ENCODE results near the gene AFF1.

Gene AFF1

GRCh38 chr4:86908251-86908657 lies 26.6 kb upstream of the AFF1 start:
- WGBS (ENCODE audit: insufficient coverage, insufficient read length) = 100% methylated on average over 1 of the region's 2 CpGs
- Histone ChIP-seq H3K27ac (ENCODE audit: low read length) (no peak overlapping the region), H3K27me3 (ENCODE audit: control insufficient read depth, insufficient read depth, low read length) (no peaks in the 10 kb centered on the region), H3K9me3 (ENCODE audit: control insufficient read depth, insufficient read depth, low read length) (no peaks in the 10 kb centered on the region), H3K4me1 (ENCODE audit: control insufficient read depth, insufficient read depth, low read length) (no peaks in the 10 kb centered on the region), H3K36me3 (ENCODE audit: control insufficient read depth, insufficient read depth, low read length) (no peaks in the 10 kb centered on the region), H3K4me3 (ENCODE audit: low read length) (no peak overlapping the region)
- DNase-seq (ENCODE audit: low read depth, low spot score) = no peak

- no peaks in the 10 kb centered on the region for H3K9me3 ChIP-seq (ENCODE audit: control insufficient read depth, insufficient read depth, low read length)
- H3K27me3 ChIP-seq (ENCODE audit: control insufficient read depth, insufficient read depth, low read length) = no peaks in the 10 kb centered on the region
- no peak overlapping the region for H3K27ac ChIP-seq (ENCODE audit: low read length)
- WGBS (ENCODE audit: insufficient coverage, insufficient read length) = no CpG with 5 or more reads among the region's 8 CpGs
- DNase-seq (ENCODE audit: low read depth, low spot score) = no peak
- H3K4me3 ChIP-seq (ENCODE audit: low read length) = no peak overlapping the region
- H3K36me3 ChIP-seq (ENCODE audit: control insufficient read depth, insufficient read depth, low read length) = no peaks in the 10 kb centered on the region
- H3K4me1 ChIP-seq (ENCODE audit: control insufficient read depth, insufficient read depth, low read length) = no peaks in the 10 kb centered on the region
These were observed 25.1 kb upstream of the AFF1 start for GRCh38 chr4:86909546-86910295.

GRCh38 chr4:86910369-86910768 lies 24.4 kb upstream of the AFF1 start:
- H3K27ac ChIP-seq (ENCODE audit: low read length) = no peak overlapping the region
- no CpG with 5 or more reads among the region's 5 CpGs for WGBS (ENCODE audit: insufficient coverage, insufficient read length)

GRCh38 chr4:86910820-86911684 lies 23.8 kb upstream of the AFF1 start:
- H3K36me3 ChIP-seq (ENCODE audit: control insufficient read depth, insufficient read depth, low read length) = no peaks in the 10 kb centered on the region
- no peaks in the 10 kb centered on the region for H3K4me1 ChIP-seq (ENCODE audit: control insufficient read depth, insufficient read depth, low read length)
- no peak overlapping the region for H3K4me3 ChIP-seq (ENCODE audit: low read length)
- WGBS (ENCODE audit: insufficient coverage, insufficient read length) = no CpG with 5 or more reads among the region's 7 CpGs
- H3K9me3 ChIP-seq (ENCODE audit: control insufficient read depth, insufficient read depth, low read length) = no peaks in the 10 kb centered on the region
- no peaks in the 10 kb centered on the region for H3K27me3 ChIP-seq (ENCODE audit: control insufficient read depth, insufficient read depth, low read length)
- no peak overlapping the region for H3K27ac ChIP-seq (ENCODE audit: low read length)
- DNase-seq (ENCODE audit: low read depth, low spot score) = no peak

More at GRCh38 chr4:86910369-86910768, 24.4 kb upstream of the AFF1 start:
- DNase-seq (ENCODE audit: low read depth, low spot score) = no peak
- no peaks in the 10 kb centered on the region for H3K36me3 ChIP-seq (ENCODE audit: control insufficient read depth, insufficient read depth, low read length)
- no peak overlapping the region for H3K4me3 ChIP-seq (ENCODE audit: low read length)
- H3K27me3 ChIP-seq (ENCODE audit: control insufficient read depth, insufficient read depth, low read length) = no peaks in the 10 kb centered on the region
- H3K9me3 ChIP-seq (ENCODE audit: control insufficient read depth, insufficient read depth, low read length) = no peaks in the 10 kb centered on the region
- H3K4me1 ChIP-seq (ENCODE audit: control insufficient read depth, insufficient read depth, low read length) = no peaks in the 10 kb centered on the region

GRCh38 chr4:86916392-86916791 lies 18.4 kb upstream of the AFF1 start:
- Histone ChIP-seq H3K27ac (ENCODE audit: low read length) (no peak overlapping the region), H3K4me1 (ENCODE audit: control insufficient read depth, insufficient read depth, low read length) (no peaks in the 10 kb centered on the region), H3K27me3 (ENCODE audit: control insufficient read depth, insufficient read depth, low read length) (no peaks in the 10 kb centered on the region), H3K36me3 (ENCODE audit: control insufficient read depth, insufficient read depth, low read length) (no peaks in the 10 kb centered on the region), H3K9me3 (ENCODE audit: control insufficient read depth, insufficient read depth, low read length) (no peaks in the 10 kb centered on the region), H3K4me3 (ENCODE audit: low read length) (no peak overlapping the region)
- no CpG with 5 or more reads among the region's 1 CpG for WGBS (ENCODE audit: insufficient coverage, insufficient read length)
- DNase-seq (ENCODE audit: low read depth, low spot score) = no peak

- H3K4me3 ChIP-seq (ENCODE audit: low read length) = no peak overlapping the region
- H3K36me3 ChIP-seq (ENCODE audit: control insufficient read depth, insufficient read depth, low read length) = no peaks in the 10 kb centered on the region
- WGBS (ENCODE audit: insufficient coverage, insufficient read length) = no CpG with 5 or more reads among the region's 4 CpGs
- no peaks in the 10 kb centered on the region for H3K27me3 ChIP-seq (ENCODE audit: control insufficient read depth, insufficient read depth, low read length)
- no peaks in the 10 kb centered on the region for H3K4me1 ChIP-seq (ENCODE audit: control insufficient read depth, insufficient read depth, low read length)
- H3K27ac ChIP-seq (ENCODE audit: low read length) = no peak overlapping the region
- no peaks in the 10 kb centered on the region for H3K9me3 ChIP-seq (ENCODE audit: control insufficient read depth, insufficient read depth, low read length)
- no peak for DNase-seq (ENCODE audit: low read depth, low spot score)
These were observed 17.4 kb upstream of the AFF1 start for GRCh38 chr4:86917212-86918039.

- no CpG with 5 or more reads among the region's 3 CpGs for WGBS (ENCODE audit: insufficient coverage, insufficient read length)
- Histone ChIP-seq H3K4me3 (ENCODE audit: low read length) (no peak overlapping the region), H3K4me1 (ENCODE audit: control insufficient read depth, insufficient read depth, low read length) (no peaks in the 10 kb centered on the region), H3K9me3 (ENCODE audit: control insufficient read depth, insufficient read depth, low read length) (no peaks in the 10 kb centered on the region), H3K27ac (ENCODE audit: low read length) (no peak overlapping the region), H3K36me3 (ENCODE audit: control insufficient read depth, insufficient read depth, low read length) (no peaks in the 10 kb centered on the region), H3K27me3 (ENCODE audit: control insufficient read depth, insufficient read depth, low read length) (no peaks in the 10 kb centered on the region)
- DNase-seq (ENCODE audit: low read depth, low spot score) = no peak
These were observed 16.2 kb upstream of the AFF1 start for GRCh38 chr4:86918539-86919072.

- no peaks in the 10 kb centered on the region for H3K36me3 ChIP-seq (ENCODE audit: control insufficient read depth, insufficient read depth, low read length)
- H3K27ac ChIP-seq (ENCODE audit: low read length) = no peak overlapping the region
- no CpG with 5 or more reads among the region's 4 CpGs for WGBS (ENCODE audit: insufficient coverage, insufficient read length)
These were observed 15.1 kb upstream of the AFF1 start for GRCh38 chr4:86919561-86920223.

GRCh38 chr4:86921608-86922252 lies 13.1 kb upstream of the AFF1 start:
- no peak for DNase-seq (ENCODE audit: low read depth, low spot score)
- no peaks in the 10 kb centered on the region for H3K9me3 ChIP-seq (ENCODE audit: control insufficient read depth, insufficient read depth, low read length)
- no CpG with 5 or more reads among the region's 1 CpG for WGBS (ENCODE audit: insufficient coverage, insufficient read length)
- H3K27ac ChIP-seq (ENCODE audit: low read length) = no peak overlapping the region
- H3K4me1 ChIP-seq (ENCODE audit: control insufficient read depth, insufficient read depth, low read length) = no peaks in the 10 kb centered on the region
- H3K4me3 ChIP-seq (ENCODE audit: low read length) = no peak overlapping the region
- no peaks in the 10 kb centered on the region for H3K27me3 ChIP-seq (ENCODE audit: control insufficient read depth, insufficient read depth, low read length)
- H3K36me3 ChIP-seq (ENCODE audit: control insufficient read depth, insufficient read depth, low read length) = no peaks in the 10 kb centered on the region

More at GRCh38 chr4:86919561-86920223, 15.1 kb upstream of the AFF1 start:
- Histone ChIP-seq H3K4me1 (ENCODE audit: control insufficient read depth, insufficient read depth, low read length) (no peaks in the 10 kb centered on the region), H3K9me3 (ENCODE audit: control insufficient read depth, insufficient read depth, low read length) (no peaks in the 10 kb centered on the region), H3K4me3 (ENCODE audit: low read length) (no peak overlapping the region), H3K27me3 (ENCODE audit: control insufficient read depth, insufficient read depth, low read length) (no peaks in the 10 kb centered on the region)
- DNase-seq (ENCODE audit: low read depth, low spot score) = no peak
